ENCODE measurements around the gene DNAJC10. TPM values are rescaled to one million over a fixed set of nuclear protein-coding genes. Genes with fewer than 3 reads are reported as not detected.
"Not testable (repeated sequence)": the region's sequence is repeated elsewhere in the genome, so short reads cannot be mapped to it uniquely, and the experiment has no call there.

Gene DNAJC10
- total RNA-seq, 1 experiment from 2014 or later: 84.6 TPM

GRCh38 chr2:182719116-182719515, 3.1 kb downstream of the DNAJC10 start:
- not testable (repeated sequence) for DNase-seq (ENCODE audit: low read depth)

GRCh38 chr2:182724656-182725055, 8.6 kb downstream of the DNAJC10 start:
- DNase-seq (ENCODE audit: low read depth): no peak

- DNase-seq (ENCODE audit: low read depth): no peak
Measured at GRCh38 chr2:182726473-182726872, 10.4 kb downstream of the DNAJC10 start.

- DNase-seq (ENCODE audit: low read depth): no peak
Measured at GRCh38 chr2:182728014-182728413, 12.0 kb downstream of the DNAJC10 start.

- no peak for DNase-seq (ENCODE audit: low read depth)
Measured at GRCh38 chr2:182729710-182730339, 13.8 kb downstream of the DNAJC10 start.

- no peak for DNase-seq (ENCODE audit: low read depth)
Measured at GRCh38 chr2:182730486-182730885, 14.4 kb downstream of the DNAJC10 start.

GRCh38 chr2:182732736-182733135, 16.7 kb downstream of the DNAJC10 start:
- DNase-seq (ENCODE audit: low read depth): no peak

GRCh38 chr2:182733572-182733971, 17.5 kb downstream of the DNAJC10 start:
- no peak for DNase-seq (ENCODE audit: low read depth)

- DNase-seq (ENCODE audit: low read depth): not testable (repeated sequence)
Measured at GRCh38 chr2:182736856-182737255, 20.8 kb downstream of the DNAJC10 start.

- no peak for DNase-seq (ENCODE audit: low read depth)
Measured at GRCh38 chr2:182740701-182741100, 24.6 kb downstream of the DNAJC10 start.

GRCh38 chr2:182741620-182742019, 25.6 kb downstream of the DNAJC10 start:
- DNase-seq (ENCODE audit: low read depth): no peak

GRCh38 chr2:182744490-182744889, 28.4 kb downstream of the DNAJC10 start:
- no peak for DNase-seq (ENCODE audit: low read depth)

- DNase-seq (ENCODE audit: low read depth): no peak
Measured at GRCh38 chr2:182745061-182745460, 29.0 kb downstream of the DNAJC10 start.

- not testable (repeated sequence) for DNase-seq (ENCODE audit: low read depth)
Measured at GRCh38 chr2:182745894-182746293, 29.8 kb downstream of the DNAJC10 start.

GRCh38 chr2:182754231-182754630, 38.2 kb downstream of the DNAJC10 start:
- DNase-seq (ENCODE audit: low read depth): no peak

GRCh38 chr2:182758379-182758778, 42.3 kb downstream of the DNAJC10 start:
- DNase-seq (ENCODE audit: low read depth): no peak

- DNase-seq (ENCODE audit: low read depth): no peak
Measured at GRCh38 chr2:182761903-182762302, 45.8 kb downstream of the DNAJC10 start.

- peak; percentile 34 for DNase-seq (ENCODE audit: low read depth)
Measured at GRCh38 chr2:182763311-182763912, 47.4 kb downstream of the DNAJC10 start.

- DNase-seq (ENCODE audit: low read depth): no peak
Measured at GRCh38 chr2:182766626-182767025, 50.6 kb downstream of the DNAJC10 start.

GRCh38 chr2:182767578-182767977, 51.5 kb downstream of the DNAJC10 start:
- peak; percentile 39 for DNase-seq (ENCODE audit: low read depth)

- DNase-seq (ENCODE audit: low read depth): not testable (repeated sequence)
Measured at GRCh38 chr2:182768950-182769349, 52.9 kb downstream of the DNAJC10 start.

- DNase-seq (ENCODE audit: low read depth): no peak
Measured at GRCh38 chr2:182779323-182779722, 63.3 kb downstream of the DNAJC10 start.

GRCh38 chr2:182781099-182781498, 65.0 kb downstream of the DNAJC10 start:
- DNase-seq (ENCODE audit: low read depth): not testable (repeated sequence)
